IMR-90 (cell line): ENCODE results near the gene UBE2A. TPM values are rescaled to one million over a fixed set of nuclear protein-coding genes. Genes with fewer than 3 reads are reported as not detected.

Source experiments
- ATAC-seq: fragments of 200-7000 bp; cut with Tn5 transposase; 2 replicates; pipeline ENCODE4 v1.9.1; 2020; ENCODE audit warnings: low read depth, mild to moderate bottlenecking, moderate library complexity
- BruUV-seq: library from RNA; stranded (reverse); fragments of 400-500 nt; replicated peaks from 2 replicates; lab custom pipeline; 2021; lab: Mats Ljungman, UMichigan
- CTCF ChIA-PET: fragments of 300-600 bp; formaldehyde crosslinking; extraction: SDS; loops from one replicate; lab custom pipeline; 2021; ENCODE audit warnings: antibody characterized with exemption; lab: Yijun Ruan, JAX
- POLR2A ChIA-PET: fragments of 300-600 bp; sonication (Branson Sonifier 250); formaldehyde crosslinking; loops from one replicate; lab custom pipeline; 2022; ENCODE audit warnings: antibody characterized with exemption; ENCODE audit not compliant: unreplicated experiment; lab: Charles Lee
- DNase-seq: peaks from one replicate; pipeline ENCODE4 v3.0.0; 2013
- H2AFZ ChIP-seq: replicated peaks from 2 replicates; pipeline ENCODE3; 2013; ENCODE audit warnings: low read length, mild to moderate bottlenecking; ENCODE audit not compliant: poor library complexity
- H2AK5ac ChIP-seq: 2 replicates; pipeline ENCODE4 v1.6.1; 2013; ENCODE audit warnings: low read depth, low read length, inconsistent platforms
- H2AK9ac ChIP-seq: replicated peaks from 2 replicates; pipeline ENCODE3; 2013; ENCODE audit warnings: mild to moderate bottlenecking, low read depth, low read length, moderate library complexity; ENCODE audit not compliant: poor library complexity
- H2BK120ac ChIP-seq: 2 replicates; pipeline ENCODE4 v1.6.1; 2013; ENCODE audit warnings: low read depth, low read length, inconsistent platforms
- H2BK15ac ChIP-seq: 3 replicates; pipeline ENCODE4 v1.6.1; 2013; ENCODE audit warnings: low read depth, low read length, inconsistent platforms
- H2BK20ac ChIP-seq: 2 replicates; pipeline ENCODE4 v1.6.1; 2013; ENCODE audit warnings: low read depth, mild to moderate bottlenecking, inconsistent platforms, low read length, moderate library complexity
- H2BK5ac ChIP-seq: 2 replicates; pipeline ENCODE4 v1.6.1; 2013; ENCODE audit warnings: mild to moderate bottlenecking, low read depth, low read length, inconsistent platforms; ENCODE audit not compliant: poor library complexity, severe bottlenecking
- H3K14ac ChIP-seq: replicated peaks from 2 replicates; pipeline ENCODE4 v1.6.1; 2013; ENCODE audit warnings: low read depth, low read length, inconsistent platforms
- H3K18ac ChIP-seq: 2 replicates; pipeline ENCODE4 v1.6.1; 2013; ENCODE audit warnings: low read depth, low read length, control low read depth
- H3K23ac ChIP-seq: 2 replicates; pipeline ENCODE4 v1.6.1; 2013; ENCODE audit warnings: low read depth, low read length, inconsistent platforms
- H3K27ac ChIP-seq: 2 replicates; pipeline ENCODE4 v1.5.1; 2013; ENCODE audit warnings: mild to moderate bottlenecking, control low read depth, low read length; ENCODE audit not compliant: insufficient read depth
- H3K27me3 ChIP-seq: 2 replicates; pipeline ENCODE4 v1.6.1; 2013; ENCODE audit warnings: low read length; ENCODE audit not compliant: control insufficient read depth, insufficient read depth
- H3K36me3 ChIP-seq: 2 replicates; pipeline ENCODE4 v1.6.1; 2013; ENCODE audit warnings: low read length, mixed read lengths; ENCODE audit not compliant: control insufficient read depth, insufficient read depth
- H3K4ac ChIP-seq: 2 replicates; pipeline ENCODE4 v1.6.1; 2013; ENCODE audit warnings: low read depth, low read length, inconsistent platforms
- H3K4me1 ChIP-seq: 2 replicates; pipeline ENCODE4 v1.6.1; 2013; ENCODE audit warnings: low read length, mixed read lengths; ENCODE audit not compliant: control insufficient read depth, insufficient read depth
- H3K4me2 ChIP-seq: 2 replicates; pipeline ENCODE4 v1.6.1; 2013; ENCODE audit warnings: low read depth, mild to moderate bottlenecking, control low read depth, low read length, moderate library complexity
- H3K4me3 ChIP-seq: 2 replicates; pipeline ENCODE4 v1.5.1; 2013; ENCODE audit warnings: low read depth, mild to moderate bottlenecking, control low read depth, low read length, moderate library complexity; ENCODE audit not compliant: insufficient read depth
- H3K56ac ChIP-seq: 2 replicates; pipeline ENCODE4 v1.6.1; 2013; ENCODE audit warnings: low read length, inconsistent platforms; ENCODE audit not compliant: insufficient read depth; ENCODE audit errors: extremely low read depth
- H3K79me1 ChIP-seq, 2 experiments: 2 replicates each; pipeline ENCODE4 v1.6.1; 2013; ENCODE audit warnings: low read length in 2 of 2, inconsistent platforms in 1 of 2, low read depth in 1 of 2
- H3K9ac ChIP-seq: 2 replicates; pipeline ENCODE4 v1.6.1; 2013; ENCODE audit warnings: low read depth, low read length, control low read depth
- H3K9me1 ChIP-seq: 2 replicates; pipeline ENCODE4 v1.6.1; 2013; ENCODE audit warnings: low read length, inconsistent platforms; ENCODE audit not compliant: insufficient read depth
- H3K9me3 ChIP-seq: 2 replicates; pipeline ENCODE4 v1.6.1; 2013; ENCODE audit warnings: low read length; ENCODE audit not compliant: control insufficient read depth, insufficient read depth
- H4K20me1 ChIP-seq: 2 replicates; pipeline ENCODE4 v1.6.1; 2013; ENCODE audit warnings: low read length, inconsistent platforms; ENCODE audit not compliant: insufficient read depth
- H4K5ac ChIP-seq: 2 replicates; pipeline ENCODE4 v1.6.1; 2013; ENCODE audit warnings: mild to moderate bottlenecking, low read depth, low read length, control low read depth
- H4K8ac ChIP-seq, 2 experiments: 2 replicates each; pipeline ENCODE4 v1.6.1; 2013; ENCODE audit warnings: low read depth in 2 of 2, low read length in 2 of 2, control low read depth in 1 of 2, inconsistent platforms in 1 of 2
- H4K91ac ChIP-seq: 2 replicates; pipeline ENCODE4 v1.6.1; 2013; ENCODE audit warnings: low read depth, low read length, inconsistent platforms; ENCODE audit not compliant: insufficient read depth
- CEBPB ChIP-seq: IDR thresholded peaks from 2 replicates; pipeline ENCODE4 v1.6.1; 2012; ENCODE audit warnings: low read depth, low read length, improper control_type of control experiment
- RFX5 ChIP-seq: IDR thresholded peaks from 2 replicates; pipeline ENCODE4 v1.8.0; 2012; ENCODE audit warnings: low read depth, mild to moderate bottlenecking, low read length, moderate library complexity
- WGBS, 2 experiments: methylation state at CpG; one replicate each; pipeline versions ENCODE4 v1.1.5 to v1.1.7; 2013; ENCODE audit warnings: missing lambda C conversion rate in 2 of 2; ENCODE audit not compliant: insufficient read length in 1 of 2; ENCODE audit errors: extremely low coverage in 2 of 2; 5-methylcytosine and 5-hydroxymethylcytosine counted together
- dilution Hi-C: fragments of 300-500 bp; cut with HindIII; formaldehyde crosslinking; loops from one replicate; pipeline ENCODE4 v1.14.3; 2018; ENCODE audit warnings: low sequenced_read_pairs; ENCODE audit not compliant: unreplicated experiment
- in situ Hi-C: fragments of 300-500 bp; cut with MboI; formaldehyde crosslinking; loops from 3 replicates; pipeline ENCODE4 v1.14.3; 2019; ENCODE audit warnings: low sequenced_read_pairs, inconsistent platforms, mixed read lengths
- intact Hi-C: fragments of 100-400 bp; cut with micrococcal nuclease; formaldehyde crosslinking; loops from 2 replicates; pipeline ENCODE4 v1.10.0; 2022
- polyA plus RNA-seq, 3 experiments: library from polyadenylated mRNA; depleted of rRNA; stranded (reverse); fragments of >200 nt; gene quantifications; 2 replicates each; pipeline ENCODE4 v1.2.3, GENCODE V29; 2012; ENCODE audit warnings: low replicate concordance in 1 of 3
- total RNA-seq: library from RNA; depleted of rRNA; stranded (reverse); fragments of >200 nt; gene quantifications from 2 replicates; pipeline ENCODE4 v1.2.3, GENCODE V29; 2012

UBE2A gene
- total and polyA plus RNA-seq, 2 of the 4 experiments (the other 2 are of a cell fraction) = 12.9 to 50.5 TPM

GRCh38 chrX:119552508-119552907 is 21.9 kb upstream of the UBE2A start:
- H2BK5ac ChIP-seq = no peak overlapping the region
- intact Hi-C loops (no loop called here), dilution Hi-C loops (no loop called here), in situ Hi-C loops (no loop called here)
- H4K5ac ChIP-seq = no peak overlapping the region
- no peak overlapping the region for H3K9ac ChIP-seq
- no peak overlapping the region for H2AFZ ChIP-seq
- no peak overlapping the region for H4K8ac ChIP-seq
- no peak overlapping the region for H3K4ac ChIP-seq
- ATAC-seq (peak; percentile 82), DNase-seq (peak; percentile 54)
- no peaks in the 10 kb centered on the region for H3K9me1 ChIP-seq
- H2BK20ac ChIP-seq = no peak overlapping the region
- H3K4me3 ChIP-seq = no peak overlapping the region
- H3K9me3 ChIP-seq = no peaks in the 10 kb centered on the region
- H3K4me2 ChIP-seq = 0 out of 2 replicates have a peak overlapping the region, but pooled peaks have one; percentile 22
- ChIA-PET CTCF (no interaction called here), POLR2A (no interaction called here)
- no peaks in the 10 kb centered on the region for H3K27me3 ChIP-seq
- no peak overlapping the region for H2BK15ac ChIP-seq
- H3K56ac ChIP-seq = no peak overlapping the region
- peaks cover 7% of the 10 kb centered on the region; the same call in 1 of the 2 replicates for H3K36me3 ChIP-seq
- H3K14ac ChIP-seq = no peak overlapping the region
- H3K18ac ChIP-seq = peak overlapping the region; percentile 29; the same call in 1 of the 2 replicates
- no peak overlapping the region for H2AK5ac ChIP-seq
- no peaks in the 10 kb centered on the region for H4K20me1 ChIP-seq
- H2BK120ac ChIP-seq = no peak overlapping the region
- WGBS, 2 experiments = no CpG with 5 or more reads among the region's 3 CpGs
- no peak overlapping the region for H4K91ac ChIP-seq
- H3K23ac ChIP-seq = no peak overlapping the region
- no peak overlapping the region for H3K27ac ChIP-seq
- no TSS peak for BruUV-seq
- no peak overlapping the region for H2AK9ac ChIP-seq
- peaks cover 2% of the 10 kb centered on the region; the same call in 1 of the 2 replicates for H3K4me1 ChIP-seq
- TF ChIP-seq RFX5 (no peak), CEBPB (peak; percentile 51; the same call in 1 of the 2 replicates)
- H3K79me1 ChIP-seq = peaks cover 0 to 3% of the 10 kb centered on the region in 2 experiments; a peak in 2 of 4 replicates
